Measurements from ENCODE around the gene SHTN1. TPM values are rescaled to one million over a fixed set of nuclear protein-coding genes. Genes with fewer than 3 reads are reported as not detected.

SHTN1 gene
- total RNA-seq, 3 donors from 2014 or later (not counting 1 experiment from before 2014, with no cell fraction given): 0.88 to 1.4 (median 1.1) TPM

- no peak for ATAC-seq
- intact Hi-C loops (cut with micrococcal nuclease): no loop called here
- WGBS (ENCODE audit: insufficient coverage): 92% methylated on average over 1 of the region's 1 CpG
These were observed 12.8 kb downstream of the SHTN1 start for GRCh38 chr10:116992183-116992582.

GRCh38 chr10:116990276-116990800 is 14.6 kb downstream of the SHTN1 start:
- H3K27ac Mint-ChIP-seq: no peak overlapping the region
- H3K4me3 ChIP-seq (ENCODE audit: low read length): no peak overlapping the region
- ATAC-seq: no peak
- H3K4me1 Mint-ChIP-seq: no peaks in the 10 kb centered on the region
- H3K27me3 Mint-ChIP-seq (ENCODE audit: low read depth in 2 of 2): peaks cover 0 to 8% of the 10 kb centered on the region in 2 donors
- no peaks in the 10 kb centered on the region for H3K27me3 ChIP-seq (ENCODE audit: control insufficient read depth, insufficient read depth, low read length)
- H3K4me3 Mint-ChIP-seq: no peak overlapping the region
- no peak for DNase-seq
- H3K9me3 ChIP-seq (ENCODE audit: control insufficient read depth, insufficient read depth, low read length): no peaks in the 10 kb centered on the region
- H3K36me3 ChIP-seq (ENCODE audit: control insufficient read depth, insufficient read depth, low read length): no peaks in the 10 kb centered on the region
- 84% methylated on average over 3 of the region's 3 CpGs for WGBS (ENCODE audit: insufficient coverage)
- intact Hi-C loops (cut with micrococcal nuclease): no loop called here
- H3K4me1 ChIP-seq (ENCODE audit: control insufficient read depth, insufficient read depth, low read length): no peaks in the 10 kb centered on the region
- no peaks in the 10 kb centered on the region for H3K36me3 Mint-ChIP-seq
- H3K9me3 Mint-ChIP-seq: no peaks in the 10 kb centered on the region
- TF ChIP-seq CTCF (IDR thresholded peaks at IDR 0.05): no peak
- H3K27ac ChIP-seq (ENCODE audit: low read length): no peak overlapping the region

More at GRCh38 chr10:116992183-116992582, 12.8 kb downstream of the SHTN1 start:
- H3K4me3 ChIP-seq (ENCODE audit: low read length): no peak overlapping the region
- no peaks in the 10 kb centered on the region for H3K4me1 ChIP-seq (ENCODE audit: control insufficient read depth, insufficient read depth, low read length)
- TF ChIP-seq CTCF (IDR thresholded peaks at IDR 0.05): no peak
- no peak overlapping the region for H3K4me3 Mint-ChIP-seq
- no peak overlapping the region for H3K27ac ChIP-seq (ENCODE audit: low read length)
- H3K9me3 ChIP-seq (ENCODE audit: control insufficient read depth, insufficient read depth, low read length): no peaks in the 10 kb centered on the region
- H3K9me3 Mint-ChIP-seq: no peaks in the 10 kb centered on the region
- no peaks in the 10 kb centered on the region for H3K36me3 ChIP-seq (ENCODE audit: control insufficient read depth, insufficient read depth, low read length)
- H3K27me3 Mint-ChIP-seq (ENCODE audit: low read depth in 2 of 2): peaks cover 0 to 17% of the 10 kb centered on the region in 2 donors
- no peaks in the 10 kb centered on the region for H3K4me1 Mint-ChIP-seq
- no peaks in the 10 kb centered on the region for H3K27me3 ChIP-seq (ENCODE audit: control insufficient read depth, insufficient read depth, low read length)
- no peak for DNase-seq
- no peak overlapping the region for H3K27ac Mint-ChIP-seq
- no peaks in the 10 kb centered on the region for H3K36me3 Mint-ChIP-seq

GRCh38 chr10:116989439-116989838 is 15.5 kb downstream of the SHTN1 start:
- DNase-seq (no peak), ATAC-seq (no peak)
- 96% methylated on average over 4 of the region's 4 CpGs for WGBS (ENCODE audit: insufficient coverage)
- H3K27ac ChIP-seq (ENCODE audit: low read length): no peak overlapping the region
- no peak for TF ChIP-seq CTCF (IDR thresholded peaks at IDR 0.05)
- no peaks in the 10 kb centered on the region for H3K4me1 ChIP-seq (ENCODE audit: control insufficient read depth, insufficient read depth, low read length)
- Mint-ChIP-seq H3K4me3 (no peak overlapping the region), H3K9me3 (no peaks in the 10 kb centered on the region), H3K36me3 (no peaks in the 10 kb centered on the region), H3K27me3 (ENCODE audit: low read depth in 2 of 2) (peaks cover 0 to 2% of the 10 kb centered on the region in 2 donors), H3K4me1 (no peaks in the 10 kb centered on the region), H3K27ac (no peak overlapping the region)
- no peaks in the 10 kb centered on the region for H3K27me3 ChIP-seq (ENCODE audit: control insufficient read depth, insufficient read depth, low read length)
- no peaks in the 10 kb centered on the region for H3K9me3 ChIP-seq (ENCODE audit: control insufficient read depth, insufficient read depth, low read length)
- H3K4me3 ChIP-seq (ENCODE audit: low read length): no peak overlapping the region
- no peaks in the 10 kb centered on the region for H3K36me3 ChIP-seq (ENCODE audit: control insufficient read depth, insufficient read depth, low read length)
- intact Hi-C loops (cut with micrococcal nuclease): no loop called here

- no peaks in the 10 kb centered on the region for H3K9me3 ChIP-seq (ENCODE audit: control insufficient read depth, insufficient read depth, low read length)
- no peaks in the 10 kb centered on the region for H3K27me3 ChIP-seq (ENCODE audit: control insufficient read depth, insufficient read depth, low read length)
- DNase-seq (no peak), ATAC-seq (no peak)
- H3K4me1 ChIP-seq (ENCODE audit: control insufficient read depth, insufficient read depth, low read length): no peaks in the 10 kb centered on the region
- Mint-ChIP-seq H3K27me3 (ENCODE audit: low read depth in 2 of 2) (no peaks in the 10 kb centered on the region), H3K27ac (no peak overlapping the region), H3K36me3 (no peaks in the 10 kb centered on the region), H3K4me3 (no peak overlapping the region), H3K9me3 (no peaks in the 10 kb centered on the region), H3K4me1 (no peaks in the 10 kb centered on the region)
- TF ChIP-seq CTCF (IDR thresholded peaks at IDR 0.05): no peak
- intact Hi-C loops (cut with micrococcal nuclease): no loop called here
- H3K36me3 ChIP-seq (ENCODE audit: control insufficient read depth, insufficient read depth, low read length): no peaks in the 10 kb centered on the region
- no peak overlapping the region for H3K4me3 ChIP-seq (ENCODE audit: low read length)
- H3K27ac ChIP-seq (ENCODE audit: low read length): no peak overlapping the region
These were observed 16.7 kb downstream of the SHTN1 start for GRCh38 chr10:116988311-116988710.

All from natural killer cell (primary cell).